Keratinocyte (primary cell): ENCODE data around the gene KMT2C. TPM values are rescaled to one million over a fixed set of nuclear protein-coding genes. Genes with fewer than 3 reads are reported as not detected.
A peak's percentile ranks its signal among the peaks of the same experiment; 100 is the strongest.
"Not testable (repeated sequence)": the region's sequence is repeated elsewhere in the genome, so short reads cannot be mapped to it uniquely, and the experiment has no call there.

Source experiments
- DNase-seq: peaks from one replicate; pipeline ENCODE4 v3.0.0-alpha.2; 2011; ENCODE audit warnings: low read depth, missing footprints, low spot score
- FAIRE-seq: peaks from 2 replicates; lab custom pipeline; 2011; peaks lifted over from hg19 to GRCh38; lab: Jason Lieb, UNC
- H2AFZ ChIP-seq: 2 replicates; pipeline ENCODE4 v1.6.0; 2012; ENCODE audit warnings: low read length, control low read depth, inconsistent platforms; ENCODE audit not compliant: control insufficient read depth
- H3K27ac ChIP-seq: 2 replicates; pipeline ENCODE4 v1.5.1; 2011; ENCODE audit warnings: low read length; ENCODE audit not compliant: control insufficient read depth, insufficient read depth
- H3K27me3 ChIP-seq: 3 replicates; pipeline ENCODE4 v1.6.0; 2011; ENCODE audit warnings: low read length; ENCODE audit not compliant: control insufficient read depth, insufficient read depth; ENCODE audit errors: extremely low read depth
- H3K36me3 ChIP-seq, 2 experiments: 2 replicates in 1 of 2; 3 replicates in 1 of 2; pipeline ENCODE4 v1.5.1; 2011; ENCODE audit warnings: low read length in 2 of 2, mild to moderate bottlenecking in 1 of 2; ENCODE audit not compliant: control insufficient read depth in 2 of 2, insufficient read depth in 2 of 2; ENCODE audit errors: extremely low read depth in 1 of 2
- H3K4me1 ChIP-seq: 3 replicates; pipeline ENCODE4 v1.5.1; 2011; ENCODE audit warnings: low read length; ENCODE audit not compliant: control insufficient read depth, insufficient read depth; ENCODE audit errors: extremely low read depth
- H3K4me2 ChIP-seq: 3 replicates; pipeline ENCODE4 v1.6.0; 2011; ENCODE audit warnings: low read depth, low read length; ENCODE audit not compliant: control insufficient read depth, insufficient read depth; ENCODE audit errors: extremely low read depth
- H3K4me3 ChIP-seq, 3 experiments: fragments of 200-600 bp in 1 of 3; sonication (generic) in 1 of 3; 2 replicates in 2 of 3; 3 replicates in 1 of 3; pipeline ENCODE4 v1.5.1; 2011 to 2016; ENCODE audit warnings: low read length in 3 of 3, mild to moderate bottlenecking in 3 of 3, control low read depth in 2 of 3, inconsistent platforms in 1 of 3, low read depth in 1 of 3, mixed read lengths in 1 of 3, mixed run types in 1 of 3, moderate library complexity in 1 of 3; ENCODE audit not compliant: control insufficient read depth in 2 of 3, insufficient read depth in 2 of 3; ENCODE audit errors: extremely low read depth in 1 of 3
- H3K79me2 ChIP-seq: 2 replicates; pipeline ENCODE4 v1.6.0; 2012; ENCODE audit warnings: low read length; ENCODE audit not compliant: control insufficient read depth, insufficient read depth
- H3K9ac ChIP-seq: 3 replicates; pipeline ENCODE4 v1.6.0; 2011; ENCODE audit warnings: low read length; ENCODE audit not compliant: control insufficient read depth, insufficient read depth; ENCODE audit errors: extremely low read depth
- H3K9me1 ChIP-seq: 3 replicates; pipeline ENCODE4 v1.6.0; 2011; ENCODE audit warnings: low read length; ENCODE audit not compliant: control insufficient read depth, insufficient read depth; ENCODE audit errors: extremely low read depth
- H3K9me3 ChIP-seq: 2 replicates; pipeline ENCODE4 v1.5.1; 2012; ENCODE audit warnings: low read depth, low read length; ENCODE audit not compliant: control insufficient read depth
- H4K20me1 ChIP-seq: 3 replicates; pipeline ENCODE4 v1.6.0; 2011; ENCODE audit warnings: low read length; ENCODE audit not compliant: control insufficient read depth, insufficient read depth; ENCODE audit errors: extremely low read depth
- dilution Hi-C: fragments of 300-500 bp; cut with MboI; formaldehyde crosslinking; loops from one replicate; pipeline ENCODE4 v1.7.0; 2020; ENCODE audit warnings: low sequenced_read_pairs; ENCODE audit not compliant: extremely low pct_ligation_motif_present
- polyA plus RNA-seq, 5 experiments: library from polyadenylated mRNA; depleted of rRNA in 3 of 5; stranded (reverse) in 3 of 5; stranded (forward) in 1 of 5; unstranded in 1 of 5; fragments of >200 nt; gene quantifications; 1 replicate in 1 of 5; 2 replicates in 3 of 5; 3 replicates in 1 of 5; pipeline versions ENCODE4 v1.2.1 to v1.2.3, GENCODE V29; 2011 to 2012; ENCODE audit warnings: missing spikeins in 2 of 5, low read depth in 1 of 5, low replicate concordance in 1 of 5

KMT2C gene
- polyA plus RNA-seq, 1 donor (not counting 4 experiments of a cell fraction or from before 2014, with no cell fraction given) = 8.5 TPM

DNA sequence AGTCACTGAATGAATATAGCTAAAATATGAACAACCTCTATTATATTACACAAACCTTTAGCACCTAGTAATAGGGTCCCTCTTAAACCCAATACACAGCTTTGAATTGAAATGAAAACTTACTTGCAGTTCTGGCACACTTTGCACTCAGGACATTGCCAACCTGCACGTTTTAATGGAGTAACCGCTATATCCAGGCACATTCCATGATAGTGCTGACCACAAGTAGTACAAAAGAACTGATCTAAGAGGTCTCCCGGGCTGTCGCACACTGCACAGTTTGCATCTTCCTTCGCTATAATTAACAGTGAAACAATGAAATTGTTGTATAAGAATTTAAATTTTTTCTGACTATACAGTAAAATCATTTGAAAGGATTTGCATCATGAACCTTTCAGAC, 170.9 kb downstream of the KMT2C start:
- H3K9me1 ChIP-seq, H3K27me3 ChIP-seq, H4K20me1 ChIP-seq, DNase-seq, dilution Hi-C loops, H3K36me3 ChIP-seq, H3K4me3 ChIP-seq, H3K4me2 ChIP-seq, H3K79me2 ChIP-seq, H3K27ac ChIP-seq, H3K9me3 ChIP-seq, H3K4me1 ChIP-seq, H3K9ac ChIP-seq, H2AFZ ChIP-seq, FAIRE-seq: not testable (repeated sequence)

GRCh38 chr7:152262146-152262545, 173.7 kb downstream of the KMT2C start:
- H3K9ac ChIP-seq, dilution Hi-C loops, H3K9me3 ChIP-seq, H3K36me3 ChIP-seq, FAIRE-seq, H3K27ac ChIP-seq, H3K4me1 ChIP-seq, DNase-seq, H3K79me2 ChIP-seq, H3K4me3 ChIP-seq, H3K27me3 ChIP-seq, H4K20me1 ChIP-seq, H3K4me2 ChIP-seq, H2AFZ ChIP-seq, H3K9me1 ChIP-seq: not testable (repeated sequence)

GRCh38 chr7:152259645-152260044, 176.2 kb downstream of the KMT2C start:
- H2AFZ ChIP-seq, FAIRE-seq, DNase-seq, H3K9me3 ChIP-seq, H3K9me1 ChIP-seq, H3K36me3 ChIP-seq, H3K27ac ChIP-seq, H4K20me1 ChIP-seq, H3K4me2 ChIP-seq, H3K9ac ChIP-seq, H3K4me3 ChIP-seq, H3K27me3 ChIP-seq, H3K4me1 ChIP-seq, H3K79me2 ChIP-seq, dilution Hi-C loops: not testable (repeated sequence)

DNA sequence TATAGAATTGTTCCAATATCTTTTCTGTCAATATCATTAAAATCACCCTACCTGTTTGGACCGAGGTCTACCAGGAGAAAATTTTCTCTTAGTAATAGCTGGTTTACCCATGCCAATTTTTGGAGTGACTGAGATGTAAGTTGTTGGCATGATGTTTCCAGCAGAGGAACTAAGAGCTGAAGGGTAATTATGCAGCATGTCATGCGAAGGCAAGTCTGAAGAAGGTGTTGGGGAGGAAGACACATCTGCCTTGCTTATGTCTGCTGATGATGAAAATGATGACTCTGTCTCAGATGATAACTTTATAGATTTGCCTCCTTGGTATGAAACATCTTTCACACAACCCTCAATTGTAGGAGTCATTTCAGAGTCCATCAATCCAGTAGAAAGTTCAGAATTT, 188.0 kb downstream of the KMT2C start:
- FAIRE-seq = peak; percentile 84
- H3K9me1 ChIP-seq, H3K9me3 ChIP-seq, H3K79me2 ChIP-seq, H3K9ac ChIP-seq, H3K36me3 ChIP-seq, H3K27ac ChIP-seq, DNase-seq, H4K20me1 ChIP-seq, H3K4me3 ChIP-seq, dilution Hi-C loops, H3K4me2 ChIP-seq, H3K27me3 ChIP-seq, H2AFZ ChIP-seq, H3K4me1 ChIP-seq: not testable (repeated sequence)

GRCh38 chr7:152245417-152245816, 190.4 kb downstream of the KMT2C start:
- H3K36me3 ChIP-seq, H3K9ac ChIP-seq, DNase-seq, H3K79me2 ChIP-seq, H3K4me3 ChIP-seq, H3K9me1 ChIP-seq, H3K27me3 ChIP-seq, H2AFZ ChIP-seq, H3K4me1 ChIP-seq, H3K27ac ChIP-seq, H3K9me3 ChIP-seq, H3K4me2 ChIP-seq, H4K20me1 ChIP-seq, dilution Hi-C loops, FAIRE-seq: not testable (repeated sequence)
